IPS-18a (cell line): ENCODE results near the gene PRDM16.

ENCODE experiments used
- H3K27ac ChIP-seq: one replicate; pipeline ENCODE4 v1.5.1; 2013; ENCODE audit warnings: low read length
- H3K27me3 ChIP-seq: one replicate; pipeline ENCODE4 v1.6.1; 2013; ENCODE audit warnings: mild to moderate bottlenecking, low read length; ENCODE audit not compliant: control insufficient read depth, insufficient read depth
- H3K36me3 ChIP-seq: one replicate; pipeline ENCODE4 v1.6.1; 2013; ENCODE audit warnings: low read depth, low read length; ENCODE audit not compliant: control insufficient read depth
- H3K4me1 ChIP-seq: one replicate; pipeline ENCODE4 v1.6.1; 2013; ENCODE audit warnings: low read depth, low read length; ENCODE audit not compliant: control insufficient read depth
- H3K4me3 ChIP-seq: one replicate; pipeline ENCODE4 v1.5.1; 2013; ENCODE audit warnings: low read length
- H3K9ac ChIP-seq: one replicate; pipeline ENCODE4 v1.6.1; 2013; ENCODE audit warnings: mild to moderate bottlenecking, low read length, moderate library complexity
- H3K9me3 ChIP-seq: one replicate; pipeline ENCODE4 v1.6.1; 2013; ENCODE audit warnings: low read depth, low read length; ENCODE audit not compliant: control insufficient read depth

PRDM16 gene

GRCh38 chr1:3125546-3126368 lies 56.8 kb downstream of the PRDM16 start:
- H3K27me3 ChIP-seq, result no peaks in the 10 kb centered on the region
- H3K9ac ChIP-seq, result no peak overlapping the region

GRCh38 chr1:3126756-3127678 lies 58.0 kb downstream of the PRDM16 start:
- Histone ChIP-seq H3K27ac (no peak overlapping the region), H3K4me1 (peaks cover 4% of the 10 kb centered on the region), H3K27me3 (no peaks in the 10 kb centered on the region), H3K9ac (no peak overlapping the region), H3K4me3 (no peak overlapping the region), H3K9me3 (no peaks in the 10 kb centered on the region), H3K36me3 (no peaks in the 10 kb centered on the region)

More at GRCh38 chr1:3125546-3126368, 56.8 kb downstream of the PRDM16 start:
- H3K27ac ChIP-seq, result no peak overlapping the region
- H3K36me3 ChIP-seq, result no peaks in the 10 kb centered on the region
- peaks cover 4% of the 10 kb centered on the region for H3K4me1 ChIP-seq
- H3K4me3 ChIP-seq, result no peak overlapping the region
- H3K9me3 ChIP-seq, result no peaks in the 10 kb centered on the region

- H3K36me3 ChIP-seq, result no peaks in the 10 kb centered on the region
- no peak overlapping the region for H3K4me3 ChIP-seq
- H3K27ac ChIP-seq, result no peak overlapping the region
- H3K4me1 ChIP-seq, result peaks cover 4% of the 10 kb centered on the region
- H3K9me3 ChIP-seq, result no peaks in the 10 kb centered on the region
- H3K9ac ChIP-seq, result no peak overlapping the region
- H3K27me3 ChIP-seq, result no peaks in the 10 kb centered on the region
Measured at GRCh38 chr1:3127738-3128137, 58.7 kb downstream of the PRDM16 start.

- no peaks in the 10 kb centered on the region for H3K27me3 ChIP-seq
Measured at GRCh38 chr1:3128431-3129132, 59.6 kb downstream of the PRDM16 start.

GRCh38 chr1:3129133-3129490 lies 60.1 kb downstream of the PRDM16 start:
- Histone ChIP-seq H3K4me1 (peaks cover 4% of the 10 kb centered on the region), H3K9me3 (no peaks in the 10 kb centered on the region), H3K27ac (no peak overlapping the region), H3K36me3 (no peaks in the 10 kb centered on the region), H3K4me3 (no peak overlapping the region), H3K27me3 (no peaks in the 10 kb centered on the region), H3K9ac (no peak overlapping the region)

More at GRCh38 chr1:3128431-3129132, 59.6 kb downstream of the PRDM16 start:
- H3K36me3 ChIP-seq, result no peaks in the 10 kb centered on the region
- no peaks in the 10 kb centered on the region for H3K9me3 ChIP-seq
- H3K27ac ChIP-seq, result no peak overlapping the region
- peaks cover 4% of the 10 kb centered on the region for H3K4me1 ChIP-seq
- no peak overlapping the region for H3K4me3 ChIP-seq
- H3K9ac ChIP-seq, result no peak overlapping the region

GRCh38 chr1:3130268-3130667 lies 61.3 kb downstream of the PRDM16 start:
- no peaks in the 10 kb centered on the region for H3K36me3 ChIP-seq
- peaks cover 4% of the 10 kb centered on the region for H3K4me1 ChIP-seq
- no peak overlapping the region for H3K27ac ChIP-seq
- H3K4me3 ChIP-seq, result no peak overlapping the region
- no peaks in the 10 kb centered on the region for H3K27me3 ChIP-seq
- no peak overlapping the region for H3K9ac ChIP-seq
- no peaks in the 10 kb centered on the region for H3K9me3 ChIP-seq

GRCh38 chr1:3132660-3133059 lies 63.7 kb downstream of the PRDM16 start:
- no peak overlapping the region for H3K4me3 ChIP-seq
- H3K9ac ChIP-seq, result no peak overlapping the region
- H3K9me3 ChIP-seq, result no peaks in the 10 kb centered on the region
- H3K27me3 ChIP-seq, result no peaks in the 10 kb centered on the region
- H3K27ac ChIP-seq, result no peak overlapping the region
- no peaks in the 10 kb centered on the region for H3K36me3 ChIP-seq
- peaks cover 3% of the 10 kb centered on the region for H3K4me1 ChIP-seq

GRCh38 chr1:3133686-3134085 lies 64.7 kb downstream of the PRDM16 start:
- no peak overlapping the region for H3K27ac ChIP-seq

GRCh38 chr1:3134381-3135072 lies 65.5 kb downstream of the PRDM16 start:
- Histone ChIP-seq H3K4me1 (no peaks in the 10 kb centered on the region), H3K9me3 (no peaks in the 10 kb centered on the region), H3K27ac (no peak overlapping the region), H3K4me3 (no peak overlapping the region), H3K27me3 (no peaks in the 10 kb centered on the region), H3K36me3 (no peaks in the 10 kb centered on the region), H3K9ac (no peak overlapping the region)

More at GRCh38 chr1:3133686-3134085, 64.7 kb downstream of the PRDM16 start:
- no peak overlapping the region for H3K9ac ChIP-seq
- no peaks in the 10 kb centered on the region for H3K27me3 ChIP-seq
- no peaks in the 10 kb centered on the region for H3K9me3 ChIP-seq
- no peak overlapping the region for H3K4me3 ChIP-seq
- no peaks in the 10 kb centered on the region for H3K36me3 ChIP-seq
- no peaks in the 10 kb centered on the region for H3K4me1 ChIP-seq

- Histone ChIP-seq H3K27me3 (no peaks in the 10 kb centered on the region), H3K27ac (no peak overlapping the region)
Measured at GRCh38 chr1:3135073-3135702, 66.2 kb downstream of the PRDM16 start.

More at GRCh38 chr1:3135073-3135702, 66.2 kb downstream of the PRDM16 start:
- Histone ChIP-seq H3K9ac (no peak overlapping the region), H3K9me3 (no peaks in the 10 kb centered on the region), H3K36me3 (no peaks in the 10 kb centered on the region), H3K4me3 (no peak overlapping the region), H3K4me1 (no peaks in the 10 kb centered on the region)
